SU-DHL-6 (cell line): Measurements from ENCODE around the gene LRRC26.

Experiments used
- EZH2phosphoT487 ChIP-seq: fragments of 200-600 bp; sonication (generic), shearing (Covaris generic); conservative IDR thresholded peaks from 2 replicates; pipeline ENCODE4 v1.6.1; 2018; ENCODE audit warnings: mild to moderate bottlenecking, antibody characterized with exemption, low read length, moderate library complexity, mixed read lengths
- TF ChIP-seq, protein P1 (sequence below): fragments of 200-600 bp; sonication (generic); IDR thresholded peaks from one replicate; pipeline ENCODE4 v1.5.1; 2017; ENCODE audit warnings: antibody characterized with exemption, mild to moderate bottlenecking, low read length, moderate library complexity; ENCODE audit not compliant: insufficient read depth, poor library complexity, severe bottlenecking

DNA sequence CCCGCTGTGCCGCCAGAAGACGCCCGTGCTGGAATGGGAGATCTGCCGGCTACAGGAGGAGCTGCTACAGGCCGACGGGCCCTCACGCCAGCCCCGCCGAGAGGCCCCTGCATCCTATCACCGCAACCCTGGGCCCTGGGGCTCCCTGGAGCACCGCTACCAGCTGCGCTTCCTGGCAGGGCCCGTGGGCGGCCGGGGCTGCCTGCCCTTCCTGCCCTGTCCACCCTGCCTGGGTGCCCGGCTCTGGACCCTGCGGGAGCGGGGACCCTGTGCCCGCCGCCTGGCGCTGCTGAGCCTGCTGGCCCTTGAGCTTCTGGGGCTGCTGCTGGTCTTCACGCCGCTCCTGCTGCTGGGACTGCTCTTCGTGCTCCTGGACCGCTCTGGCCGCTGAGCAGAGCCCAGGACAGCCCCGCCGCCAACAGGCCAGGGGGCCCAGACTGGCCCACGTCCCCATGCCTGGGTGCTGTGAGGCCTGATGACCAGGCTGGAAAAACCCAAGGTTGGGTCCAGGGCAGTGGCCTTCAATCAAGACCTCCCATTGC, 48.4 kb upstream of the LRRC26 start:
- TF ChIP-seq, protein P1, sequence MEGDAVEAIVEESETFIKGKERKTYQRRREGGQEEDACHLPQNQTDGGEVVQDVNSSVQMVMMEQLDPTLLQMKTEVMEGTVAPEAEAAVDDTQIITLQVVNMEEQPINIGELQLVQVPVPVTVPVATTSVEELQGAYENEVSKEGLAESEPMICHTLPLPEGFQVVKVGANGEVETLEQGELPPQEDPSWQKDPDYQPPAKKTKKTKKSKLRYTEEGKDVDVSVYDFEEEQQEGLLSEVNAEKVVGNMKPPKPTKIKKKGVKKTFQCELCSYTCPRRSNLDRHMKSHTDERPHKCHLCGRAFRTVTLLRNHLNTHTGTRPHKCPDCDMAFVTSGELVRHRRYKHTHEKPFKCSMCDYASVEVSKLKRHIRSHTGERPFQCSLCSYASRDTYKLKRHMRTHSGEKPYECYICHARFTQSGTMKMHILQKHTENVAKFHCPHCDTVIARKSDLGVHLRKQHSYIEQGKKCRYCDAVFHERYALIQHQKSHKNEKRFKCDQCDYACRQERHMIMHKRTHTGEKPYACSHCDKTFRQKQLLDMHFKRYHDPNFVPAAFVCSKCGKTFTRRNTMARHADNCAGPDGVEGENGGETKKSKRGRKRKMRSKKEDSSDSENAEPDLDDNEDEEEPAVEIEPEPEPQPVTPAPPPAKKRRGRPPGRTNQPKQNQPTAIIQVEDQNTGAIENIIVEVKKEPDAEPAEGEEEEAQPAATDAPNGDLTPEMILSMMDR, result no peak
- TF ChIP-seq EZH2phosphoT487, result no peak
